ENCODE measurements around the gene GALC.

DNA sequence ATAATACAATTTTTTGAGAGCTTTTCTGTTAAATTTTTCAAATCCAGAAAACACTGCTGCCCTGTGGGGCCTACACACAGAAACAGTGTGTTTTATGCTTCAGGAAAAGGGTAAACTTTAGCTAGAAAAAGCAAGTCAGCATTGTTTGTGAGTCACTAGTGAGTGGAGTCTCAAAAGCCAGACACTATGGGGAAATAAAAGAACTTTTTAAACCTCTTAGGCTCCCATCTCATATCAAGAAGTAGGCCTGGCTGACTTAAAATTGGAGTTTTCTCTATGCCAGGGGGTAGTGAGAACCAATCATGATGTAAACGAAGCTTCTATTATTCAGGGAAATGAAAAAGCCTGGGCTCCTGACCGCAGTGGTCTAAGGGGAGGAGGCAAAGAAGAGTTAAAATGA is 24.6 kb upstream of the GALC start:
- no peak for TF ChIP-seq POLR2A (IDR thresholded peaks at IDR 0.05; ENCODE audit: low read depth, low read length)
- TF ChIP-seq TAF1 (IDR thresholded peaks at IDR 0.05; ENCODE audit: low read depth, low read length), result no peak
- no peak for TF ChIP-seq POLR2AphosphoS5 (IDR thresholded peaks at IDR 0.05; ENCODE audit: low read depth, low read length)
- TF ChIP-seq PAX5 (IDR thresholded peaks at IDR 0.05; ENCODE audit: insufficient read depth, low read length, severe bottlenecking), result no peak
- no peak for TF ChIP-seq SPI1 (IDR thresholded peaks at IDR 0.05; ENCODE audit: low read depth, low read length)
